Neural cell (in vitro differentiated cells): ENCODE measurements around the gene CNIH3. TPM values are rescaled to one million over a fixed set of nuclear protein-coding genes. Genes with fewer than 3 reads are reported as not detected.

Experiments used
- H2AFZ ChIP-seq: fragments of 200-600, 300-800 bp; sonication (generic), shearing (Covaris generic); 2 replicates; pipeline ENCODE4 v1.6.0; 2014; ENCODE audit warnings: low read depth, mild to moderate bottlenecking, antibody characterized with exemption, low read length, moderate library complexity
- H3F3A ChIP-seq: fragments of 200-600 bp; shearing (Covaris generic); 2 replicates; pipeline ENCODE4 v1.6.1; 2016; ENCODE audit warnings: mild to moderate bottlenecking, moderate library complexity, mixed read lengths, antibody characterized with exemption, low read length; ENCODE audit not compliant: insufficient read depth, poor library complexity, severe bottlenecking
- H3K27ac ChIP-seq: fragments of 200-600, 300-800 bp; sonication (generic), shearing (Covaris generic); 2 replicates; pipeline ENCODE4 v1.5.1; 2014; ENCODE audit warnings: mild to moderate bottlenecking, low read length, moderate library complexity
- H3K27me3 ChIP-seq: fragments of 300-800, 200-600 bp; sonication (generic), shearing (Covaris generic); 2 replicates; pipeline ENCODE4 v1.6.0; 2014; ENCODE audit warnings: mild to moderate bottlenecking, low read depth, low read length, moderate library complexity; ENCODE audit not compliant: insufficient read depth
- H3K36me3 ChIP-seq: fragments of 300-800, 200-600 bp; sonication (generic), shearing (Covaris generic); 2 replicates; pipeline ENCODE4 v1.5.1; 2014; ENCODE audit warnings: mild to moderate bottlenecking, antibody characterized with exemption, low read length, moderate library complexity; ENCODE audit not compliant: insufficient read depth
- H3K4me2 ChIP-seq: fragments of 300-800, 200-600 bp; sonication (generic), shearing (Covaris generic); 2 replicates; pipeline ENCODE4 v1.6.0; 2014; ENCODE audit warnings: mild to moderate bottlenecking, low read length
- H3K4me3 ChIP-seq: fragments of 300-800, 200-600 bp; sonication (generic), shearing (Covaris generic); 2 replicates; pipeline ENCODE4 v1.5.1; 2014; ENCODE audit warnings: mild to moderate bottlenecking, low read length, moderate library complexity
- H3K79me2 ChIP-seq: fragments of 200-600 bp; shearing (Covaris generic); replicated peaks from 2 replicates; pipeline ENCODE4 v1.6.0; 2014; ENCODE audit warnings: mild to moderate bottlenecking, low read length, moderate library complexity; ENCODE audit not compliant: insufficient read depth
- H3K9ac ChIP-seq: fragments of 300-800, 200-600 bp; sonication (generic), shearing (Covaris generic); 2 replicates; pipeline ENCODE4 v1.6.1; 2016; ENCODE audit warnings: mild to moderate bottlenecking, low read length, mixed read lengths
- H3K9me2 ChIP-seq: fragments of 200-600 bp; shearing (Covaris generic); 2 replicates; pipeline ENCODE4 v1.6.1; 2016; ENCODE audit warnings: mild to moderate bottlenecking, low read length, mixed read lengths; ENCODE audit not compliant: insufficient read depth
- H3K9me3 ChIP-seq: fragments of 200-600, 300-800 bp; sonication (generic), shearing (Covaris generic); 2 replicates; pipeline ENCODE4 v1.6.1; 2016; ENCODE audit warnings: mild to moderate bottlenecking, mixed run types, low read length, moderate library complexity, mixed read lengths
- H4K20me1 ChIP-seq: fragments of 200-600 bp; shearing (Covaris generic); 2 replicates; pipeline ENCODE4 v1.6.1; 2016; ENCODE audit warnings: mild to moderate bottlenecking, mixed run types; ENCODE audit not compliant: insufficient read depth
- EP300 ChIP-seq: fragments of 450-650 bp; conservative IDR thresholded peaks from 2 replicates; pipeline ENCODE4 v1.6.1; 2014; ENCODE audit warnings: antibody characterized with exemption, mild to moderate bottlenecking, moderate library complexity; ENCODE audit not compliant: poor library complexity, severe bottlenecking
- EZH2 ChIP-seq: fragments of 200-600, 300-800 bp; shearing (Covaris generic), sonication (generic); IDR thresholded peaks from 2 replicates; pipeline ENCODE4 v1.6.1; 2014; ENCODE audit warnings: antibody characterized with exemption, low read length, borderline replicate concordance, mild to moderate bottlenecking; ENCODE audit not compliant: insufficient read depth, poor library complexity, severe bottlenecking
- MXI1 ChIP-seq: fragments of 450-650 bp; conservative IDR thresholded peaks from 2 replicates; pipeline ENCODE4 v1.6.1; 2014; ENCODE audit warnings: antibody characterized with exemption, mild to moderate bottlenecking; ENCODE audit not compliant: poor library complexity, severe bottlenecking
- POLR2AphosphoS5 ChIP-seq: IDR thresholded peaks from 2 replicates; pipeline ENCODE4 v1.6.1; 2012
- RAD21 ChIP-seq: fragments of 450-650 bp; conservative IDR thresholded peaks from 2 replicates; pipeline ENCODE4 v1.6.1; 2014; ENCODE audit warnings: antibody characterized with exemption, mild to moderate bottlenecking, moderate library complexity
- SMC3 ChIP-seq: fragments of 450-650 bp; conservative IDR thresholded peaks from 2 replicates; pipeline ENCODE4 v1.6.1; 2014; ENCODE audit warnings: antibody characterized with exemption, mild to moderate bottlenecking, moderate library complexity; ENCODE audit not compliant: poor library complexity
- TAF1 ChIP-seq: IDR thresholded peaks from 2 replicates; pipeline ENCODE4 v1.6.1; 2012; ENCODE audit warnings: low read depth
- polyA plus RNA-seq: library from polyadenylated mRNA; depleted of rRNA; stranded (reverse); fragments of >200 nt; gene quantifications from 2 replicates; pipeline ENCODE4 v1.2.3, GENCODE V29; 2014
- TF ChIP-seq, protein P1 (sequence below): fragments of 450-650 bp; IDR thresholded peaks from 2 replicates; pipeline ENCODE4 v1.5.1; 2014; ENCODE audit warnings: antibody characterized with exemption, mild to moderate bottlenecking, moderate library complexity; ENCODE audit not compliant: poor library complexity, severe bottlenecking
- TF ChIP-seq, protein P2 (sequence below): IDR thresholded peaks from 2 replicates; pipeline ENCODE4 v1.6.1; 2012; ENCODE audit warnings: borderline replicate concordance

The CNIH3 gene
- polyA plus RNA-seq, 1 donor from 2014 or later, result 9.3 TPM

DNA sequence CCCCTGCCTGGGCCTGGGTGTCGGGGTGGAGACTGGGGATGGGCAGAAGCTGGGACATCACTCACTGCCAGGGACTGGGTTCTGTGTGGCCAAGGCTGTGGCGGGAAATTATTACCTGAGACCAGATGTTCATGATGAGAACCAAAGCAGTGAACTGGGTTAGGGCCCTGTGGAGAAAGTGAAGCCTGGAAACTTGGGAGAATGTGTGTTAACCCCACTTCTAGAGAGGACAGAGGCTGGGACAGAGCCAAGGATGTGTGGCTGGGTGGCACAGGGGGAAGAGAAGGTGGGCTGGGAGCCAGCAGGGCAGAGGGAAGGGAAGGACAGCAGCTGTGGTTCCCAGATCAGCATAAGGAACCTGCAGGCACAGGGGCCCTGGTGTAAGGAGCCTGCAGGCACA is 31.3 kb downstream of the CNIH3 start:
- no peak overlapping the region for H3K4me2 ChIP-seq
- H4K20me1 ChIP-seq, result no peaks in the 10 kb centered on the region
- H3K79me2 ChIP-seq, result no peaks in the 10 kb centered on the region
- no peaks in the 10 kb centered on the region for H3K36me3 ChIP-seq
- no peaks in the 10 kb centered on the region for H3F3A ChIP-seq
- no peak overlapping the region for H3K27ac ChIP-seq
- H2AFZ ChIP-seq, result no peak overlapping the region
- no peaks in the 10 kb centered on the region for H3K9me3 ChIP-seq
- TF ChIP-seq MXI1 (no peak), RAD21 (no peak), EZH2 (no peak)
- no peaks in the 10 kb centered on the region for H3K27me3 ChIP-seq
- no peaks in the 10 kb centered on the region for H3K9me2 ChIP-seq
- H3K9ac ChIP-seq, result no peak overlapping the region
- H3K4me3 ChIP-seq, result no peak overlapping the region

DNA sequence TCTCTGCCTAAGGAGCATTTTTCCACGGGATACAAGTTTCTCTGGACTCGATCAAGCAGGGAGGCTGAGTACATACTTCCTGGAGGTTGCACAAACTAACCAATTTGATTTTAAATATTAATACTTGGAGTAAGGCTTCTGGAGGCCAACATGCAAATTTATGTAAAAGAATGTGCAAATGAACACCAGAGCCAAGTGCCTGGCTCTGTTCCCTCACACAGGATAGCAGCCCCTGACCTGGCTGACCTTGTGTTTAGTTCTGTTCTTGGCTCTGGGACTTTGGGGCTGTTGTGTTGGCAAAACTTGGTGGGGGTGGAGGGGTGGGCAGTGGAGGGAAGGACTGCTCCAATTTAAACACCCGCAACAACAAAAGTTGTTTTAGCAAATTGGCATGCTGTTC is 34.2 kb downstream of the CNIH3 start:
- H2AFZ ChIP-seq, result no peak overlapping the region
- no peaks in the 10 kb centered on the region for H3K9me2 ChIP-seq
- no peak overlapping the region for H3K27ac ChIP-seq
- no peaks in the 10 kb centered on the region for H4K20me1 ChIP-seq
- TF ChIP-seq, protein P1, sequence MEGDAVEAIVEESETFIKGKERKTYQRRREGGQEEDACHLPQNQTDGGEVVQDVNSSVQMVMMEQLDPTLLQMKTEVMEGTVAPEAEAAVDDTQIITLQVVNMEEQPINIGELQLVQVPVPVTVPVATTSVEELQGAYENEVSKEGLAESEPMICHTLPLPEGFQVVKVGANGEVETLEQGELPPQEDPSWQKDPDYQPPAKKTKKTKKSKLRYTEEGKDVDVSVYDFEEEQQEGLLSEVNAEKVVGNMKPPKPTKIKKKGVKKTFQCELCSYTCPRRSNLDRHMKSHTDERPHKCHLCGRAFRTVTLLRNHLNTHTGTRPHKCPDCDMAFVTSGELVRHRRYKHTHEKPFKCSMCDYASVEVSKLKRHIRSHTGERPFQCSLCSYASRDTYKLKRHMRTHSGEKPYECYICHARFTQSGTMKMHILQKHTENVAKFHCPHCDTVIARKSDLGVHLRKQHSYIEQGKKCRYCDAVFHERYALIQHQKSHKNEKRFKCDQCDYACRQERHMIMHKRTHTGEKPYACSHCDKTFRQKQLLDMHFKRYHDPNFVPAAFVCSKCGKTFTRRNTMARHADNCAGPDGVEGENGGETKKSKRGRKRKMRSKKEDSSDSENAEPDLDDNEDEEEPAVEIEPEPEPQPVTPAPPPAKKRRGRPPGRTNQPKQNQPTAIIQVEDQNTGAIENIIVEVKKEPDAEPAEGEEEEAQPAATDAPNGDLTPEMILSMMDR, result no peak
- no peak for TF ChIP-seq POLR2AphosphoS5
- TF ChIP-seq SMC3, result no peak
- TF ChIP-seq EZH2, result no peak
- TF ChIP-seq, protein P2, sequence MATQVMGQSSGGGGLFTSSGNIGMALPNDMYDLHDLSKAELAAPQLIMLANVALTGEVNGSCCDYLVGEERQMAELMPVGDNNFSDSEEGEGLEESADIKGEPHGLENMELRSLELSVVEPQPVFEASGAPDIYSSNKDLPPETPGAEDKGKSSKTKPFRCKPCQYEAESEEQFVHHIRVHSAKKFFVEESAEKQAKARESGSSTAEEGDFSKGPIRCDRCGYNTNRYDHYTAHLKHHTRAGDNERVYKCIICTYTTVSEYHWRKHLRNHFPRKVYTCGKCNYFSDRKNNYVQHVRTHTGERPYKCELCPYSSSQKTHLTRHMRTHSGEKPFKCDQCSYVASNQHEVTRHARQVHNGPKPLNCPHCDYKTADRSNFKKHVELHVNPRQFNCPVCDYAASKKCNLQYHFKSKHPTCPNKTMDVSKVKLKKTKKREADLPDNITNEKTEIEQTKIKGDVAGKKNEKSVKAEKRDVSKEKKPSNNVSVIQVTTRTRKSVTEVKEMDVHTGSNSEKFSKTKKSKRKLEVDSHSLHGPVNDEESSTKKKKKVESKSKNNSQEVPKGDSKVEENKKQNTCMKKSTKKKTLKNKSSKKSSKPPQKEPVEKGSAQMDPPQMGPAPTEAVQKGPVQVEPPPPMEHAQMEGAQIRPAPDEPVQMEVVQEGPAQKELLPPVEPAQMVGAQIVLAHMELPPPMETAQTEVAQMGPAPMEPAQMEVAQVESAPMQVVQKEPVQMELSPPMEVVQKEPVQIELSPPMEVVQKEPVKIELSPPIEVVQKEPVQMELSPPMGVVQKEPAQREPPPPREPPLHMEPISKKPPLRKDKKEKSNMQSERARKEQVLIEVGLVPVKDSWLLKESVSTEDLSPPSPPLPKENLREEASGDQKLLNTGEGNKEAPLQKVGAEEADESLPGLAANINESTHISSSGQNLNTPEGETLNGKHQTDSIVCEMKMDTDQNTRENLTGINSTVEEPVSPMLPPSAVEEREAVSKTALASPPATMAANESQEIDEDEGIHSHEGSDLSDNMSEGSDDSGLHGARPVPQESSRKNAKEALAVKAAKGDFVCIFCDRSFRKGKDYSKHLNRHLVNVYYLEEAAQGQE, result no peak
- TF ChIP-seq MXI1, result no peak
- TF ChIP-seq RAD21, result no peak
- no peak for TF ChIP-seq TAF1
- TF ChIP-seq EP300, result no peak
- no peak overlapping the region for H3K4me3 ChIP-seq
- H3F3A ChIP-seq, result no peaks in the 10 kb centered on the region
- H3K4me2 ChIP-seq, result no peak overlapping the region
- H3K9me3 ChIP-seq, result no peaks in the 10 kb centered on the region
- H3K79me2 ChIP-seq, result no peaks in the 10 kb centered on the region
- H3K36me3 ChIP-seq, result no peaks in the 10 kb centered on the region
- no peak overlapping the region for H3K9ac ChIP-seq
- H3K27me3 ChIP-seq, result no peaks in the 10 kb centered on the region

DNA sequence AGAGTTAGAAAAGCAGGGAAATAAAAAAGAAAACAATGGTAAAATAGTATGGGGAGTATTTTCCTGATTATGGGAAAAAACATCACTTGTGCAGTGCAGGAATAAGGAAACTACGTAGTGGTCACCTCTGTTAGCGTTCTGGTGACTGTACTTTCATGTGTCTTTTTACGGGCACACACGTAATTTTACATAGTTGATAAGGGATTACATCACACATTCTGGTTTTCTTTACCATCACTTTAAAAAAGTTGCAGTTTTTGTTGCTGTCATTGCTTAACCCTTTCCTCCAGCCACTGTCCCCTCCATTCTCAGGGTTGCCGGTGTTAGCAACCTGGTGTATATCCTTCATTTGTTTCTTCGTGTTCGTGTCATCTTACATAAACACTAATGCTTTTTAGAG is 35.1 kb downstream of the CNIH3 start:
- Histone ChIP-seq H4K20me1 (no peaks in the 10 kb centered on the region), H3K4me2 (no peak overlapping the region), H3K79me2 (no peaks in the 10 kb centered on the region), H2AFZ (no peak overlapping the region), H3K27ac (no peak overlapping the region), H3F3A (no peaks in the 10 kb centered on the region), H3K9me3 (no peaks in the 10 kb centered on the region), H3K27me3 (no peaks in the 10 kb centered on the region), H3K9ac (no peak overlapping the region), H3K9me2 (no peaks in the 10 kb centered on the region), H3K4me3 (no peak overlapping the region), H3K36me3 (no peaks in the 10 kb centered on the region)
- TF ChIP-seq MXI1 (no peak), EZH2 (no peak), SMC3 (no peak), POLR2AphosphoS5 (no peak), TAF1 (no peak), EP300 (no peak), RAD21 (no peak)
- TF ChIP-seq, protein P2, result no peak
- TF ChIP-seq, protein P1, result no peak
